Urinary bladder (tissue), 2 donors: ENCODE results near the gene CLEC5A. TPM values are rescaled to one million over a fixed set of nuclear protein-coding genes. Genes with fewer than 3 reads are reported as not detected.

Experiments used
- polyA plus RNA-seq: library from polyadenylated mRNA; stranded (reverse); fragments of 200-250 nt; gene quantifications from one replicate; pipeline ENCODE4 v1.2.3, GENCODE V29; 2013
- total RNA-seq: library from RNA; depleted of rRNA; stranded (reverse); fragments of >200 nt; gene quantifications from one replicate; pipeline ENCODE4 v1.2.3, GENCODE V29; 2014
- donor health status: healthy.

Gene CLEC5A
- total and polyA plus RNA-seq, 2 donors: 0.16 to 0.38 TPM

Other genes with a start within 250 kb of the CLEC5A start
- 25.5 TPM for gene DENND11, start 244.8 kb downstream of the CLEC5A start, total RNA-seq
- gene DENND11, start 244.8 kb downstream of the CLEC5A start, polyA plus RNA-seq: 7.4 TPM
- gene WEE2, start 238.6 kb downstream of the CLEC5A start, total RNA-seq: 0.42 TPM
- gene WEE2, start 238.6 kb downstream of the CLEC5A start, polyA plus RNA-seq: not detected
- 124 TPM for gene SSBP1, start 208.6 kb downstream of the CLEC5A start, total RNA-seq
- 137 TPM for gene SSBP1, start 208.6 kb downstream of the CLEC5A start, polyA plus RNA-seq
- gene TAS2R3, start 182.9 kb downstream of the CLEC5A start, total RNA-seq: 7.5 TPM
- gene TAS2R3, start 182.9 kb downstream of the CLEC5A start, polyA plus RNA-seq: not detected
- gene TAS2R4, start 170.3 kb downstream of the CLEC5A start, total RNA-seq: 8.1 TPM
- gene TAS2R4, start 170.3 kb downstream of the CLEC5A start, polyA plus RNA-seq: 0.13 TPM
- 6.5 TPM for gene TAS2R5, start 156.8 kb downstream of the CLEC5A start, total RNA-seq
- gene TAS2R5, start 156.8 kb downstream of the CLEC5A start, polyA plus RNA-seq: 0.87 TPM
- not detected for gene PRSS37, start 105.5 kb downstream of the CLEC5A start, total RNA-seq
- gene PRSS37, start 105.5 kb downstream of the CLEC5A start, polyA plus RNA-seq: not detected
- 0.63 TPM for gene OR9A4, start 30.6 kb downstream of the CLEC5A start, total RNA-seq
- gene OR9A4, start 30.6 kb downstream of the CLEC5A start, polyA plus RNA-seq: not detected
- gene TAS2R38, start 26.8 kb upstream of the CLEC5A start, total RNA-seq: not detected
- gene TAS2R38, start 26.8 kb upstream of the CLEC5A start, polyA plus RNA-seq: not detected
- 0.90 TPM for gene MGAM, start 48.9 kb upstream of the CLEC5A start, total RNA-seq
- gene MGAM, start 48.9 kb upstream of the CLEC5A start, polyA plus RNA-seq: 0.16 TPM
- gene MGAM2, start 164.7 kb upstream of the CLEC5A start, total RNA-seq: 0.05 TPM
- gene MGAM2, start 164.7 kb upstream of the CLEC5A start, polyA plus RNA-seq: 0.03 TPM